SK-N-SH (cell line): ENCODE measurements around the gene ULBP1. TPM values are rescaled to one million over a fixed set of nuclear protein-coding genes. Genes with fewer than 3 reads are reported as not detected.
"Not testable (repeated sequence)": the region's sequence is repeated elsewhere in the genome, so short reads cannot be mapped to it uniquely, and the experiment has no call there.

Experiments used
- CTCF ChIA-PET: fragments of 300-600, 350-600 bp; formaldehyde crosslinking; extraction: SDS; loops from one replicate; lab custom pipeline; 2021; lab: Yijun Ruan, JAX
- POLR2A ChIA-PET: fragments of 350-600 bp; sonication (Branson Sonifier 250); formaldehyde crosslinking; extraction: SDS; loops from one replicate; lab custom pipeline; 2020; ENCODE audit warnings: antibody characterized with exemption, inconsistent platforms; lab: Yijun Ruan, JAX
- DNase-seq: peaks from one replicate; pipeline ENCODE4 v3.0.0; 2012
- H2AFZ ChIP-seq: fragments of 200-600 bp; sonication (generic); 2 replicates; pipeline ENCODE4 v1.8.1; 2016; ENCODE audit warnings: antibody characterized with exemption, mild to moderate bottlenecking, low read depth
- H3F3A ChIP-seq: fragments of 200-600 bp; sonication (generic); replicated peaks from 2 replicates; pipeline ENCODE3; 2016; ENCODE audit warnings: antibody characterized with exemption, mild to moderate bottlenecking; ENCODE audit not compliant: insufficient read depth
- H3K27ac ChIP-seq, 2 experiments: fragments of 200-500 bp in 1 of 2; fragments of 200-600 bp in 1 of 2; sonication (Bioruptor generic) in 1 of 2; sonication (generic), shearing (Covaris generic) in 1 of 2; 2 replicates each; pipeline versions ENCODE4 v1.5.1 to v1.6.1; 2014 to 2016; ENCODE audit warnings: low read depth in 2 of 2, inconsistent platforms in 1 of 2, low read length in 1 of 2, mild to moderate bottlenecking in 1 of 2, mixed read lengths in 1 of 2
- H3K27me3 ChIP-seq: fragments of 200-600 bp; sonication (generic), shearing (Covaris generic); 2 replicates; pipeline ENCODE4 v1.6.1; 2016; ENCODE audit warnings: mixed run types; ENCODE audit not compliant: insufficient read depth
- H3K36me3 ChIP-seq, 2 experiments: fragments of 200-500 bp in 1 of 2; fragments of 200-600 bp in 1 of 2; sonication (Bioruptor generic) in 1 of 2; sonication (generic) in 1 of 2; replicated peaks in 1 of 2; 2 replicates each; pipeline versions ENCODE3 to v1.5.1; 2014 to 2016; ENCODE audit warnings: low read length in 1 of 2, mild to moderate bottlenecking in 1 of 2; ENCODE audit not compliant: insufficient read depth in 2 of 2, control insufficient read depth in 1 of 2
- H3K4me1 ChIP-seq, 2 experiments: fragments of 200-500 bp in 1 of 2; fragments of 200-600 bp in 1 of 2; sonication (Bioruptor generic) in 1 of 2; sonication (generic), shearing (Covaris generic) in 1 of 2; 2 replicates each; pipeline versions ENCODE4 v1.5.1 to v1.6.1; 2014 to 2016; ENCODE audit warnings: low read depth in 1 of 2, low read length in 1 of 2, mixed run types in 1 of 2; ENCODE audit not compliant: insufficient read depth in 2 of 2, control insufficient read depth in 1 of 2
- H3K4me2 ChIP-seq: fragments of 200-600 bp; sonication (generic), shearing (Covaris generic); 2 replicates; pipeline ENCODE4 v1.6.1; 2017; ENCODE audit warnings: mixed run types
- H3K4me3 ChIP-seq, 2 experiments: fragments of 200-500 bp in 1 of 2; fragments of 200-600 bp in 1 of 2; sonication (Bioruptor generic) in 1 of 2; sonication (generic), shearing (Covaris generic) in 1 of 2; 2 replicates each; pipeline versions ENCODE4 v1.5.1 to v1.8.1; 2014 to 2016; ENCODE audit warnings: low read depth in 2 of 2, inconsistent platforms in 1 of 2, low read length in 1 of 2, mild to moderate bottlenecking in 1 of 2, mixed read lengths in 1 of 2, moderate library complexity in 1 of 2
- H3K79me2 ChIP-seq: fragments of 200-600 bp; sonication (generic); 2 replicates; pipeline ENCODE4 v1.8.1; 2017; ENCODE audit warnings: mild to moderate bottlenecking; ENCODE audit not compliant: insufficient read depth
- H3K9ac ChIP-seq: fragments of 200-600 bp; sonication (generic); 2 replicates; pipeline ENCODE4 v1.6.1; 2017; ENCODE audit warnings: mixed run types
- H3K9me2 ChIP-seq: fragments of 200-600 bp; sonication (generic); 2 replicates; pipeline ENCODE4 v1.6.1; 2017; ENCODE audit warnings: mixed run types
- H3K9me3 ChIP-seq: fragments of 200-600 bp; sonication (generic); 2 replicates; pipeline ENCODE4 v1.6.1; 2017; ENCODE audit warnings: mixed run types, mild to moderate bottlenecking, moderate library complexity
- H4K20me1 ChIP-seq: fragments of 200-600 bp; sonication (generic); 2 replicates; pipeline ENCODE4 v1.6.1; 2017; ENCODE audit warnings: mild to moderate bottlenecking, mixed run types; ENCODE audit not compliant: insufficient read depth
- RAD21 ChIP-seq: IDR thresholded peaks from 2 replicates; pipeline ENCODE4 v1.6.1; 2012; ENCODE audit warnings: mild to moderate bottlenecking, low read length
- SMC3 ChIP-seq: IDR thresholded peaks from 2 replicates; pipeline ENCODE4 v1.6.1; 2012; ENCODE audit warnings: low read depth, low read length, improper control_type of control experiment
- WGBS: methylation state at CpG from one replicate; pipeline ENCODE4 v1.1.6; 2017; ENCODE audit warnings: low lambda C conversion rate; 5-methylcytosine and 5-hydroxymethylcytosine counted together
- polyA plus RNA-seq, 3 experiments: library from polyadenylated mRNA; depleted of rRNA; stranded (reverse); fragments of >200 nt; gene quantifications; 2 replicates each; pipeline ENCODE4 v1.2.3, GENCODE V29; 2012
- TF ChIP-seq, protein P1 (sequence below): fragments of 150-350 bp; IDR thresholded peaks from 2 replicates; pipeline ENCODE4 v1.6.1; 2016; ENCODE audit warnings: mild to moderate bottlenecking, low read depth, low read length
- TF ChIP-seq, protein P2 (sequence below): fragments of 200-600 bp; sonication (generic); IDR thresholded peaks from 2 replicates; pipeline ENCODE4 v1.6.1; 2017; ENCODE audit warnings: antibody characterized with exemption, mild to moderate bottlenecking, moderate library complexity

Gene ULBP1
- polyA plus RNA-seq, 1 of the 3 experiments (the other 2 are of a cell fraction), result 0.02 TPM

DNA sequence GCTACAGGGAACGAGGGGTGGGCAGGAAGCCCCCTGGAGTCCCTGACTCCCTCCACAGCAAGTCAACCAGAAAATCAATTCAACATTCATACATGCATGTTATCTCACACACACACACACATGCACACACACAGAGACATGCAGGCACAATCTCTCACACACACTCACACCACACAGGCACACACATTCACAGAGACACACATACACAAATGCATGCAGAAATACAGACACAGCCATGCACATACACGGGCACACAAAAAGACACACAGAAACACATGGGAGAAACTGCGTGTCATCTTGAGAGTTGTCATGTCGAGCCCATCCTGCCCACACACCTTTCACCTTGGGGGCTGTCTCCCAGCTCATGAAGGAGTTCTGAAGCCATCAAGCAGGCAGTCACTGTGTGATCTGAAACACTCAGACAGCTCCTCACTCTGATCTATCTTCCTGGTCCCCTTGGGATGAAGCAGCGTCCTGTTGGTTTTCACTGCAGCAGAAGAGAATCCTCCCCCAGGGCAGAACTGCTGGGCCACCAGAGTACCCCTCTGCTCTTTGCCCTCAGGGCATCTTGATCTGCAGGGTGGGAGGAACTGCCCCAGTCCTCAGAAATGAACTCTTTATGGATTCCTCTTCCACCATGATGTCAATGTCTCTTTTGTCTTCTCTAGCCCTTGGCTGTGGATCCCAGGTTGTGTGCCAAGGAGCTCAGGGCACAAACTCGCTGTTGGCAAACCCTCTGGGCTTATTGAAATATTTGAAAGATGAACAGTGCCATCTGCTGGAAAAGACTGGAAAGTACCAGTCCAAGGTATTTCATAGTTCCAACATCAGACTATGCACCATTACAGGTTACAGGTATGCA lies 52.8 kb downstream of the ULBP1 start:
- H3K4me3 ChIP-seq, result no peak overlapping the region
- H3K9ac ChIP-seq, result no peak overlapping the region
- ChIA-PET CTCF (interaction anchor here (0.6 to 2.2 kb wide), 14 partner anchors 8 to 799 kb away, joined by 3 to 13 read pairs (median 4); no protein-coding TSS in a partner anchor), POLR2A (no interaction called here)
- no peaks in the 10 kb centered on the region for H3K4me1 ChIP-seq
- DNase-seq, result peak; percentile 64
- H3K79me2 ChIP-seq, result no peaks in the 10 kb centered on the region
- H3F3A ChIP-seq, result no peaks in the 10 kb centered on the region
- WGBS, result 4% methylated on average over 5 of the region's 6 CpGs
- no peak overlapping the region for H3K4me2 ChIP-seq
- peaks cover 39% of the 10 kb centered on the region for H3K27me3 ChIP-seq
- H2AFZ ChIP-seq, result no peak overlapping the region
- H4K20me1 ChIP-seq, result no peaks in the 10 kb centered on the region
- H3K27ac ChIP-seq, result no peak overlapping the region
- no peaks in the 10 kb centered on the region for H3K9me2 ChIP-seq
- no peaks in the 10 kb centered on the region for H3K9me3 ChIP-seq
- TF ChIP-seq RAD21 (peak; percentile 71), SMC3 (peak; percentile 61)
- TF ChIP-seq, protein P1, sequence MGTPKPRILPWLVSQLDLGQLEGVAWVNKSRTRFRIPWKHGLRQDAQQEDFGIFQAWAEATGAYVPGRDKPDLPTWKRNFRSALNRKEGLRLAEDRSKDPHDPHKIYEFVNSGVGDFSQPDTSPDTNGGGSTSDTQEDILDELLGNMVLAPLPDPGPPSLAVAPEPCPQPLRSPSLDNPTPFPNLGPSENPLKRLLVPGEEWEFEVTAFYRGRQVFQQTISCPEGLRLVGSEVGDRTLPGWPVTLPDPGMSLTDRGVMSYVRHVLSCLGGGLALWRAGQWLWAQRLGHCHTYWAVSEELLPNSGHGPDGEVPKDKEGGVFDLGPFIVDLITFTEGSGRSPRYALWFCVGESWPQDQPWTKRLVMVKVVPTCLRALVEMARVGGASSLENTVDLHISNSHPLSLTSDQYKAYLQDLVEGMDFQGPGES, result no peak
- TF ChIP-seq, protein P2, sequence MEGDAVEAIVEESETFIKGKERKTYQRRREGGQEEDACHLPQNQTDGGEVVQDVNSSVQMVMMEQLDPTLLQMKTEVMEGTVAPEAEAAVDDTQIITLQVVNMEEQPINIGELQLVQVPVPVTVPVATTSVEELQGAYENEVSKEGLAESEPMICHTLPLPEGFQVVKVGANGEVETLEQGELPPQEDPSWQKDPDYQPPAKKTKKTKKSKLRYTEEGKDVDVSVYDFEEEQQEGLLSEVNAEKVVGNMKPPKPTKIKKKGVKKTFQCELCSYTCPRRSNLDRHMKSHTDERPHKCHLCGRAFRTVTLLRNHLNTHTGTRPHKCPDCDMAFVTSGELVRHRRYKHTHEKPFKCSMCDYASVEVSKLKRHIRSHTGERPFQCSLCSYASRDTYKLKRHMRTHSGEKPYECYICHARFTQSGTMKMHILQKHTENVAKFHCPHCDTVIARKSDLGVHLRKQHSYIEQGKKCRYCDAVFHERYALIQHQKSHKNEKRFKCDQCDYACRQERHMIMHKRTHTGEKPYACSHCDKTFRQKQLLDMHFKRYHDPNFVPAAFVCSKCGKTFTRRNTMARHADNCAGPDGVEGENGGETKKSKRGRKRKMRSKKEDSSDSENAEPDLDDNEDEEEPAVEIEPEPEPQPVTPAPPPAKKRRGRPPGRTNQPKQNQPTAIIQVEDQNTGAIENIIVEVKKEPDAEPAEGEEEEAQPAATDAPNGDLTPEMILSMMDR, result peak; percentile 67
- no peaks in the 10 kb centered on the region for H3K36me3 ChIP-seq

DNA sequence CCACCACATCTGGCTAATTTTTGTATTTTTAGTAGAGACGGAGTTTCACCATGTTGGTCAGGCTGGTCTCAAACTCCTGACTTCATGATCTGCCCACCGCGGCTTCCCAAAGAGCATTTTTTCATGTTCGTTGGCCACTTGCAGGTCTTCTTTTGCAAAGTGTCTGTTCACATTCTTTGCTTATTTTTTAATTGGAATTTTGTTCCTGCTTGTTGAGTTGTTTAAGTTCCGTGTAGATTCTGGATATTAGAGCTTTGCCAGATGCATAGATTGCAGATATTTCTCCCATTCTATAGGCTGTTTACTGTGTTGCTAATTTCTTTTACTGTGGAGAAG lies 53.4 kb downstream of the ULBP1 start:
- H3K79me2 ChIP-seq, H4K20me1 ChIP-seq, H3K9me3 ChIP-seq, H3F3A ChIP-seq, H3K4me2 ChIP-seq, H3K9ac ChIP-seq, POLR2A ChIA-PET, H3K4me1 ChIP-seq, H3K9me2 ChIP-seq, DNase-seq, H2AFZ ChIP-seq, H3K36me3 ChIP-seq, H3K27ac ChIP-seq, H3K4me3 ChIP-seq: not testable (repeated sequence)
- WGBS, result 1% methylated on average over 5 of the region's 5 CpGs
- CTCF ChIA-PET, result interaction anchor here (0.7 to 2.2 kb wide), 10 partner anchors 10 to 177 kb away, joined by 3 to 13 read pairs (median 5); no protein-coding TSS in a partner anchor
- peaks cover 39% of the 10 kb centered on the region for H3K27me3 ChIP-seq
- TF ChIP-seq, protein P2, result 0 out of 2 replicates have a peak, but pooled peaks have one; percentile 4
